Liver (tissue), 9 donors: ENCODE results near the gene PHTF2. TPM values are rescaled to one million over a fixed set of nuclear protein-coding genes. Genes with fewer than 3 reads are reported as not detected.

Experiments used
- DNase-seq: peaks from one replicate; pipeline ENCODE4 v3.0.0-alpha.2; 2017; ENCODE audit warnings: low spot score
- H3K27ac ChIP-seq, 2 donors: one replicate each; pipeline ENCODE4 v1.7.0; 2013; ENCODE audit warnings: inconsistent platforms in 2 of 2, low read length in 2 of 2, control low read depth in 1 of 2, low read depth in 1 of 2, mild to moderate bottlenecking in 1 of 2
- H3K27me3 ChIP-seq, 4 donors: one replicate each; pipeline versions ENCODE4 v1.6.1 to v1.7.0; 2013; ENCODE audit warnings: low read length in 3 of 4, inconsistent platforms in 1 of 4, mild to moderate bottlenecking in 1 of 4, moderate library complexity in 1 of 4; ENCODE audit not compliant: control insufficient read depth in 4 of 4, insufficient read depth in 4 of 4
- H3K36me3 ChIP-seq, 4 donors: one replicate each; pipeline versions ENCODE4 v1.6.1 to v1.7.0; 2013; ENCODE audit warnings: low read length in 3 of 4, mild to moderate bottlenecking in 3 of 4, low read depth in 1 of 4, moderate library complexity in 1 of 4; ENCODE audit not compliant: control insufficient read depth in 4 of 4, insufficient read depth in 3 of 4
- H3K4me1 ChIP-seq, 4 donors: one replicate each; pipeline versions ENCODE4 v1.6.1 to v1.7.0; 2013; ENCODE audit warnings: low read length in 3 of 4, mild to moderate bottlenecking in 3 of 4, moderate library complexity in 1 of 4; ENCODE audit not compliant: control insufficient read depth in 4 of 4, insufficient read depth in 4 of 4
- H3K4me3 ChIP-seq, 3 donors: one replicate each; pipeline versions ENCODE4 v1.6.1 to v1.7.0; 2013; ENCODE audit warnings: low read length in 3 of 3, control low read depth in 1 of 3, low read depth in 1 of 3, mild to moderate bottlenecking in 1 of 3
- H3K9ac ChIP-seq, 2 donors: one replicate each; pipeline ENCODE4 v1.7.0; 2013; ENCODE audit warnings: low read length in 2 of 2, mild to moderate bottlenecking in 2 of 2, moderate library complexity in 2 of 2, control low read depth in 1 of 2, low read depth in 1 of 2
- H3K9me3 ChIP-seq, 4 donors: one replicate each; pipeline versions ENCODE4 v1.6.1 to v1.7.0; 2013; ENCODE audit warnings: low read length in 3 of 4; ENCODE audit not compliant: control insufficient read depth in 4 of 4
- ATF3 ChIP-seq: IDR thresholded peaks from 2 replicates; pipeline ENCODE4 v1.6.1; 2016; ENCODE audit warnings: antibody characterized with exemption
- CTCF ChIP-seq: fragments of 150-350 bp; IDR thresholded peaks from 2 replicates; pipeline ENCODE4 v1.5.1; 2017; ENCODE audit warnings: improper control_type of control experiment, low read depth, low read length; ENCODE audit not compliant: missing input control
- EGR1 ChIP-seq, 2 donors: IDR thresholded peaks; 2 replicates each; pipeline ENCODE4 v1.6.1; 2016 to 2018; ENCODE audit warnings: antibody characterized with exemption in 2 of 2, low read depth in 2 of 2
- FOXA1 ChIP-seq: IDR thresholded peaks from 2 replicates; pipeline ENCODE4 v1.6.1; 2016; ENCODE audit warnings: antibody characterized with exemption
- GABPA ChIP-seq, 2 donors: IDR thresholded peaks in 1 of 2; conservative IDR thresholded peaks in 1 of 2; 2 replicates each; pipeline ENCODE4 v1.6.1; 2016; ENCODE audit warnings: antibody characterized with exemption in 2 of 2, mild to moderate bottlenecking in 1 of 2, moderate library complexity in 1 of 2
- HNF4G ChIP-seq: IDR thresholded peaks from 2 replicates; pipeline ENCODE4 v1.6.1; 2016; ENCODE audit warnings: antibody characterized with exemption
- JUND ChIP-seq, 2 donors: IDR thresholded peaks; 2 replicates each; pipeline ENCODE4 v1.6.1; 2016; ENCODE audit warnings: antibody characterized with exemption in 2 of 2
- NR2F2 ChIP-seq: IDR thresholded peaks from 2 replicates; pipeline ENCODE4 v1.6.1; 2016; ENCODE audit warnings: antibody characterized with exemption
- RAD21 ChIP-seq, 2 donors: IDR thresholded peaks; 2 replicates each; pipeline ENCODE4 v1.6.1; 2016; ENCODE audit warnings: antibody characterized with exemption in 2 of 2, mild to moderate bottlenecking in 2 of 2
- RXRA ChIP-seq, 2 donors: IDR thresholded peaks; 2 replicates each; pipeline ENCODE4 v1.6.1; 2017 to 2018; ENCODE audit warnings: antibody characterized with exemption in 2 of 2, mild to moderate bottlenecking in 1 of 2
- SP1 ChIP-seq: IDR thresholded peaks from 2 replicates; pipeline ENCODE4 v1.6.1; 2018; ENCODE audit warnings: antibody characterized with exemption, mild to moderate bottlenecking
- TAF1 ChIP-seq: conservative IDR thresholded peaks from 2 replicates; pipeline ENCODE4 v1.6.1; 2016; ENCODE audit warnings: antibody characterized with exemption, mild to moderate bottlenecking
- YY1 ChIP-seq: IDR thresholded peaks from 2 replicates; pipeline ENCODE4 v1.6.1; 2016; ENCODE audit warnings: antibody characterized with exemption, mild to moderate bottlenecking
- ZBTB33 ChIP-seq: IDR thresholded peaks from 2 replicates; pipeline ENCODE4 v1.6.1; 2016; ENCODE audit warnings: antibody characterized with exemption
- WGBS: extraction: QIAGEN DNeasy Blood & Tissue Kit; methylation state at CpG from one replicate; pipeline ENCODE4 v1.1.7; 2013; 5-methylcytosine and 5-hydroxymethylcytosine counted together
- polyA plus RNA-seq, 2 donors: library from polyadenylated mRNA; stranded (reverse) in 1 of 2; unstranded in 1 of 2; fragments of 200-250 nt in 1 of 2; fragments of >200 nt in 1 of 2; fragmentation: Nextera tagmentation in 1 of 2; extraction: Ambion mirVana in 1 of 2; gene quantifications; one replicate each; pipeline versions ENCODE4 v1.2.1 to v1.2.3, GENCODE V29; 2013 to 2015
- total RNA-seq, 2 donors: library from RNA; depleted of rRNA; stranded (reverse); fragments of >200 nt; gene quantifications; one replicate each; pipeline ENCODE4 v1.2.3, GENCODE V29; 2014
- TF ChIP-seq, protein P1 (sequence below): IDR thresholded peaks from 2 replicates; pipeline ENCODE4 v1.6.1; 2016; ENCODE audit warnings: antibody characterized with exemption, mild to moderate bottlenecking
- TF ChIP-seq, protein P2 (sequence below): IDR thresholded peaks from 2 replicates; pipeline ENCODE4 v1.6.1; 2016; ENCODE audit warnings: antibody characterized with exemption
- donor health status: healthy.
- donor health status: healthy.
- donor health status: healthy.
- donor health status: healthy.
- donor health status: healthy.

The PHTF2 gene
- total and polyA plus RNA-seq, 4 donors = 2.2 to 7.3 (median 4.7) TPM

DNA sequence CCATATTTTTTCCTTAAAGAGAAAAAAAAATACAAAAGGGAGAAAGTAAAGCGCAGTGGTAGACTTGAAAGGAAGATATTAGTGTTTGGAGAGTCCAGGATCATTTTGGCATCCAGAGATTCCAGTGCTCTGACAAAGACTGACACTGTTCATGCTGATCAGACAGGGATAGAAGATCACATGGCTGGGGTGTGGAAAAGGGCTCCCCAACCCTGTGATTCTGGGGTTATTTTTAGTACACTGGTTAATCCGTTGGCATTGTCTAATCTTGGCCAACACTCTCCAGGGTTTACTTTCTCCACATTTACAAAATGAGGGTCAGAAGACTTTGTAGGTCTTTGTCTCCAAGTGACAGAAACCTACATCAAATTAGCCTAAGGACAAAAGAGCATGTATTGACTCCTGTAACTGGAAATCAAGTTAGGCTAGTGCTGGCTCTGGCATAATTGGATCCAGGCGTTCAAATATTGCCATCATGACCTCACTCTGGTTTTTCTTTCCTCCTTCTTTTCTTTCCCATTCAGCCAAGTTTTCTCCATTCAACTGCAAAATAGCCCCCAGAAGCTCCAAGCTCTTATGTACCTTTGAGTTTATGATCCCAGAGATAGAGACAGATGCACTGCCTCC lies 181.6 kb downstream of the PHTF2 start:
- Histone ChIP-seq H3K9me3 (no peaks in the 10 kb centered on the region), H3K4me1 (no peaks in the 10 kb centered on the region), H3K4me3 (no peak overlapping the region), H3K9ac (no peak overlapping the region), H3K27ac (no peak overlapping the region), H3K36me3 (no peaks in the 10 kb centered on the region), H3K27me3 (no peaks in the 10 kb centered on the region)
- TF ChIP-seq, protein P1, sequence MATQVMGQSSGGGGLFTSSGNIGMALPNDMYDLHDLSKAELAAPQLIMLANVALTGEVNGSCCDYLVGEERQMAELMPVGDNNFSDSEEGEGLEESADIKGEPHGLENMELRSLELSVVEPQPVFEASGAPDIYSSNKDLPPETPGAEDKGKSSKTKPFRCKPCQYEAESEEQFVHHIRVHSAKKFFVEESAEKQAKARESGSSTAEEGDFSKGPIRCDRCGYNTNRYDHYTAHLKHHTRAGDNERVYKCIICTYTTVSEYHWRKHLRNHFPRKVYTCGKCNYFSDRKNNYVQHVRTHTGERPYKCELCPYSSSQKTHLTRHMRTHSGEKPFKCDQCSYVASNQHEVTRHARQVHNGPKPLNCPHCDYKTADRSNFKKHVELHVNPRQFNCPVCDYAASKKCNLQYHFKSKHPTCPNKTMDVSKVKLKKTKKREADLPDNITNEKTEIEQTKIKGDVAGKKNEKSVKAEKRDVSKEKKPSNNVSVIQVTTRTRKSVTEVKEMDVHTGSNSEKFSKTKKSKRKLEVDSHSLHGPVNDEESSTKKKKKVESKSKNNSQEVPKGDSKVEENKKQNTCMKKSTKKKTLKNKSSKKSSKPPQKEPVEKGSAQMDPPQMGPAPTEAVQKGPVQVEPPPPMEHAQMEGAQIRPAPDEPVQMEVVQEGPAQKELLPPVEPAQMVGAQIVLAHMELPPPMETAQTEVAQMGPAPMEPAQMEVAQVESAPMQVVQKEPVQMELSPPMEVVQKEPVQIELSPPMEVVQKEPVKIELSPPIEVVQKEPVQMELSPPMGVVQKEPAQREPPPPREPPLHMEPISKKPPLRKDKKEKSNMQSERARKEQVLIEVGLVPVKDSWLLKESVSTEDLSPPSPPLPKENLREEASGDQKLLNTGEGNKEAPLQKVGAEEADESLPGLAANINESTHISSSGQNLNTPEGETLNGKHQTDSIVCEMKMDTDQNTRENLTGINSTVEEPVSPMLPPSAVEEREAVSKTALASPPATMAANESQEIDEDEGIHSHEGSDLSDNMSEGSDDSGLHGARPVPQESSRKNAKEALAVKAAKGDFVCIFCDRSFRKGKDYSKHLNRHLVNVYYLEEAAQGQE = no peak
- no peak for TF ChIP-seq NR2F2
- TF ChIP-seq HNF4G = no peak
- 77% methylated on average over 3 of the region's 3 CpGs for WGBS
- no peak for DNase-seq

GRCh38 chr7:77982926-77983550 lies 184.5 kb downstream of the PHTF2 start:
- 78% methylated on average over 5 of the region's 5 CpGs for WGBS
- Histone ChIP-seq H3K4me1 (no peaks in the 10 kb centered on the region), H3K27ac (no peak overlapping the region), H3K27me3 (no peaks in the 10 kb centered on the region), H3K4me3 (no peak overlapping the region), H3K36me3 (no peaks in the 10 kb centered on the region), H3K9ac (no peak overlapping the region), H3K9me3 (no peaks in the 10 kb centered on the region)
- TF ChIP-seq FOXA1 (no peak), JUND (IDR thresholded peaks at IDR 0.05) (no peak), EGR1 (IDR thresholded peaks at IDR 0.05; ENCODE audit: low read depth in 2 of 2) (no peak), NR2F2 (no peak), CTCF (no peak), TAF1 (no peak), RAD21 (IDR thresholded peaks at IDR 0.05) (no peak), GABPA (IDR thresholded peaks at IDR 0.05 in 1 of 2, conservative IDR thresholded peaks at IDR 0.05 in 1 of 2) (no peak), HNF4G (no peak), RXRA (IDR thresholded peaks at IDR 0.05) (no peak), YY1 (no peak), ZBTB33 (no peak), ATF3 (no peak), SP1 (no peak)
- TF ChIP-seq, protein P2, sequence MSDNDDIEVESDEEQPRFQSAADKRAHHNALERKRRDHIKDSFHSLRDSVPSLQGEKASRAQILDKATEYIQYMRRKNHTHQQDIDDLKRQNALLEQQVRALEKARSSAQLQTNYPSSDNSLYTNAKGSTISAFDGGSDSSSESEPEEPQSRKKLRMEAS = no peak
- TF ChIP-seq, protein P1 = no peak
- DNase-seq = no peak
